Astrocyte of the cerebellum (primary cell): Measurements from ENCODE around the gene NIT2.

Source experiments
- DNase-seq: peaks from one replicate; pipeline ENCODE4 v3.0.0-alpha.2; 2011; ENCODE audit warnings: low read depth
- H3K4me3 ChIP-seq: 2 replicates; pipeline ENCODE4 v1.5.1; 2011; ENCODE audit warnings: mild to moderate bottlenecking, low read depth, low read length, moderate library complexity
- CTCF ChIP-seq: IDR thresholded peaks from 2 replicates; pipeline ENCODE4 v1.5.1; 2012; ENCODE audit warnings: low read length, low read depth, moderate library complexity, mild to moderate bottlenecking; ENCODE audit errors: missing control alignments
- in situ Hi-C: cut with HindIII; loops from 2 replicates; pipeline ENCODE4 v1.10.0; 2017; ENCODE audit warnings: low sequenced_read_pairs

Gene NIT2

GRCh38 chr3:100400419-100400779, 65.8 kb downstream of the NIT2 start:
- no peak for TF ChIP-seq CTCF
- no peak for DNase-seq
- in situ Hi-C loops = no loop called here

DNA sequence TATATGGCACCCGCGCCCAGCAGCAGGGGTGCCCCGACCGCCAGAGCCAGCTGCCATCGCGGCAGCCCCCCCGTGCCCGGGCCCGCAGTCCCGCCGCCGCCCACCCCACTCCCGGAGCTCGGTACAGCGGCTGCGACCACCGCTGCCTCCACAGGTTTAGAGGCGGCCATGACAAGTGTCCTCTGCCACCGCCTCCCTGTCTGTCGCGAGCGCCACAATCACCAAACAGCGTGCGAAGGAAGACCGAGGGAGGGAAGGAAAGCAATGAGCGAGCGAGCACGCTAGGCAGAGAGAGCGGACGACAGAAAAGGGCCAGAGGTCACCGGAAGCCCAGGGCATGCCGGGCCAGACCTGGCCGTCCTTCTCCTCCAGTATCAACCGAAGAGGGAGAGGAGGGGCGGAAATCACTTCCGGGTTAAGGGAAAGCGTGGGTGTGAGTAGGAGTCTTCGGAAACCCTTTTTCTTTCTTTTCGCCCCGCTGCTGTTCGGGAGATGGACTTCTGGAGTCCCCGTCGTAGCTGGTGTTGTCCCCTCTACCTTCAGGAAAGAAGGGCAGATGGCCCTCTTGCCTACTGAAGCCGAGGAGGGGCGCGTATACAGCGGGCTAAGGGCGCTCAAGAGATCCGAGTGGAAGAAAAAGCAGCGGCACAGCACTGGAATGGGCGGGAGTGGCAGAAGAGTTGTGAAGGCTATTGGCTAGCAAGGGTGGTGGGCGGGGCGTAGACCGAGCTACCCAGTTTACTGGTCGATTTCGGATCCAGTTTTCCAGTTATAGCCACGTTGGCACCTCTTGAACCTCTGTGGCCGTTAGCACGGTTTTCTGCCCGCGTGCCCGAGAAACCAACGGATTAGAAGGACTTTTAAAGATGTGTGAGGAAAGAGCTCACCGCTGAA, 66.5 kb downstream of the NIT2 start, which contains the start of the genes LNP1 and TOMM70:
Gene LNP1, plus strand, starts transcription at position 760 of the 894 bp plus-strand sequence. CDS start 28,191 bp downstream, outside the sequence.
Gene TOMM70, minus strand, starts transcription at position 310 of the 894 bp plus-strand sequence. Its CDS starts 140 bp downstream, at position 170.
- TF ChIP-seq CTCF = no peak
- in situ Hi-C loops = no loop called here
- peak within 1 kb of the TSS; percentile 86 for H3K4me3 ChIP-seq
- DNase-seq = peak; percentile 88

More at GRCh38 chr3:100400419-100400779, 65.8 kb downstream of the NIT2 start:
- H3K4me3 ChIP-seq = peak overlapping the region; percentile 86

GRCh38 chr3:100401674-100402041, 67.1 kb downstream of the NIT2 start:
- in situ Hi-C loops = no loop called here
- H3K4me3 ChIP-seq = peak overlapping the region; percentile 86
- no peak for TF ChIP-seq CTCF
- DNase-seq = no peak

GRCh38 chr3:100402256-100402655, 67.7 kb downstream of the NIT2 start:
- peak overlapping the region; percentile 86 for H3K4me3 ChIP-seq
- no peak for DNase-seq
- in situ Hi-C loops = no loop called here
- no peak for TF ChIP-seq CTCF

- peak overlapping the region; percentile 86 for H3K4me3 ChIP-seq
- in situ Hi-C loops = no loop called here
- no peak for DNase-seq
- TF ChIP-seq CTCF = no peak
Observed at GRCh38 chr3:100402891-100403290, 68.3 kb downstream of the NIT2 start.

DNA sequence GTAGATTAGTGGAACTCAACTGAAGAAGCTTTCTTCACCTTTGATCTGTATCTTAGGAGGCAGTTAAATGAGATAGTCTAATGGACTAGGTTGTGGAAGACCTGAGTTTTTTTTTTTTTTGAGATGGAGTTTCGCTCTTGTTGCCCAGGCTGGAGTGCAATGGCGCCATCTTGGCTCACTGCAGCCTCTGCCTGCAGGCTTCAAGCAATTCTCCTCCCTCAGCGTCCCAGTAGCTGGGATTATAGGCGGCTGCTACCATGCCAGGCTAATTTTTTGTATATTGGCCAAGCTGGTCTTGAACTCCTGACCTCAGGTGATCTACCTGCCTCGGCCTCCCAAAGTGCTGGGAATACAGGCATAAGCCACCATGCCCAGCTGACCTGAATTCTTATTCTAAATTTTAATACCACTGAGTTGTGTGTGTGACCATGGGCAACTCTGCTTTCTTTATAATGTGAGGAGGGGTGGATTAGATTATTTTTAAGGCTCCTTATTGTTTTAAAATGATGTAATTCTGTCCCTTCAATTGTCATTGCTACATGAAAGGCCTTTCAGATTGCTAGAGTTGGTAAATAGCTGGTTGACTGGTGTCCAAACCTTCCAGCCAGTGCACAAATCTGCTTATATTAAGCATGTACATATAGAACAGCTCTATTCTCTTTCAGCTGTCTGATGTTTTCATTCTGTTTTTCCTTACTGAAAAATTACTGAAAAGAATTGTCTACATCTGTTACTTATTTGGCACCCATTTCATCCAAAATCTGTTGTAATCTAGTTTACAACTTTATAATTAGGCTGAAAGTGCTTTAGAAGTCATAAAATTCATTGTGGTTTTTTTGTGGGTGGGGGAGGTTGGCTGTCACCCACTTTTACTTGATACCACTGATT, 69.0 kb downstream of the NIT2 start:
- no peak for TF ChIP-seq CTCF
- H3K4me3 ChIP-seq = peak overlapping the region; percentile 86
- DNase-seq = no peak
- in situ Hi-C loops = no loop called here
